Testis (tissue), 2 donors: ENCODE measurements around the gene ASIC4.

Experiments used
- POLR2A ChIP-seq: fragments of 450-650 bp; IDR thresholded peaks from one replicate; pipeline ENCODE4 v1.6.1; 2017; ENCODE audit warnings: antibody characterized with exemption, mild to moderate bottlenecking, moderate library complexity
- TF ChIP-seq, protein P1 (sequence below), 3 experiments: fragments of 450-650 bp in 2 of 3; fragments of 200-600 bp in 1 of 3; sonication (generic) in 1 of 3; IDR thresholded peaks; one replicate each; pipeline ENCODE4 v1.5.1; 2016 to 2019; ENCODE audit warnings: antibody characterized with exemption in 3 of 3, mild to moderate bottlenecking in 2 of 3, moderate library complexity in 1 of 3

- TF ChIP-seq, protein P1, sequence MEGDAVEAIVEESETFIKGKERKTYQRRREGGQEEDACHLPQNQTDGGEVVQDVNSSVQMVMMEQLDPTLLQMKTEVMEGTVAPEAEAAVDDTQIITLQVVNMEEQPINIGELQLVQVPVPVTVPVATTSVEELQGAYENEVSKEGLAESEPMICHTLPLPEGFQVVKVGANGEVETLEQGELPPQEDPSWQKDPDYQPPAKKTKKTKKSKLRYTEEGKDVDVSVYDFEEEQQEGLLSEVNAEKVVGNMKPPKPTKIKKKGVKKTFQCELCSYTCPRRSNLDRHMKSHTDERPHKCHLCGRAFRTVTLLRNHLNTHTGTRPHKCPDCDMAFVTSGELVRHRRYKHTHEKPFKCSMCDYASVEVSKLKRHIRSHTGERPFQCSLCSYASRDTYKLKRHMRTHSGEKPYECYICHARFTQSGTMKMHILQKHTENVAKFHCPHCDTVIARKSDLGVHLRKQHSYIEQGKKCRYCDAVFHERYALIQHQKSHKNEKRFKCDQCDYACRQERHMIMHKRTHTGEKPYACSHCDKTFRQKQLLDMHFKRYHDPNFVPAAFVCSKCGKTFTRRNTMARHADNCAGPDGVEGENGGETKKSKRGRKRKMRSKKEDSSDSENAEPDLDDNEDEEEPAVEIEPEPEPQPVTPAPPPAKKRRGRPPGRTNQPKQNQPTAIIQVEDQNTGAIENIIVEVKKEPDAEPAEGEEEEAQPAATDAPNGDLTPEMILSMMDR (IDR thresholded peaks at IDR 0.05): no peak
- TF ChIP-seq POLR2A: no peak
Observed at GRCh38 chr2:219572237-219573001, 58.1 kb downstream of the ASIC4 start, which contains the start of gene INHA.
